Activated CD4-positive, alpha-beta T cell treated with anti-CD3 and anti-CD28 coated beads for 48 hours (primary cell): ENCODE results near the gene OSBPL6.

ENCODE experiments used
- DNase-seq: peaks from one replicate; pipeline ENCODE4 v3.0.0-alpha.2; 2020

OSBPL6 gene

DNA sequence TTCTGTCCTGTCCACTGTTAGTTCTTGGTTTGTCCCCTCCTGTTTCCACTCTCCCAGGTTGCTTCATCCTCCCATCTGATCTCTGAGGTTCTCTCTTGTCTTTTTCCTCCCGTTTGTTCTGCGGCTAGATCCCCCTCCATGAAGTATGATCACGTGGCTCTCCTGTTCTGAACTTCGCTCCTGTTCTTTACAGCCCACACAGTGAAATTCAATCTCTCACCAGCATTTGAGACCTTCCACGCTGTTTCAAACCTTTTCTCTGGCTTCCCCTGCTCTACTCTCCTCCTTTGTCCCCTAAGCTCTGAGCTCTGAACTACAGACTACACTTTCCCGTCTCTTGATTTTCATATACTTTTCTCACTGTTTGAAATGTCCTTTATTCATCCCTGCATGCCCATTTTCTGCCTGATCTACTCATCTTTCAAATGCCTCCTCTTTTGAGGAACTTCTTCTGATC lies 83.5 kb downstream of the OSBPL6 start:
- DNase-seq = no peak

DNA sequence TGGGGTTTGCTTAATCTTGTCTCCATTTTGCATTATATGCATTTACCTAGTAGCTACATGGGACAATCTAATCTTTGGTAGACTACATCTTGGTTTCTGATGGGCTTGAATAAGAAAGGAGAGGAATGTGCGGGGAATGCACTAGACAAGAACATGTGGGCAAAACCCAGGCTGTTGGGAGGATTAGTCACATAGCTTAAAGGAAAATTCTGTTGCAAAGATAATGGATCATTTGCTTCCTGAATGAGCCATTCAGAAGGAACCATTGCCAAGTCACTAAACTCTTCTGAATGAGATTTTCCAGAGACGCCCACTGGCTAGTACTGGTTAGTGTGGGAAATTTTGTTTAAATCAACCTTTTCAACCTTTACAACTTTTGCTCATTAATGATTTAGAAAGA lies 84.8 kb downstream of the OSBPL6 start:
- DNase-seq = no peak

DNA sequence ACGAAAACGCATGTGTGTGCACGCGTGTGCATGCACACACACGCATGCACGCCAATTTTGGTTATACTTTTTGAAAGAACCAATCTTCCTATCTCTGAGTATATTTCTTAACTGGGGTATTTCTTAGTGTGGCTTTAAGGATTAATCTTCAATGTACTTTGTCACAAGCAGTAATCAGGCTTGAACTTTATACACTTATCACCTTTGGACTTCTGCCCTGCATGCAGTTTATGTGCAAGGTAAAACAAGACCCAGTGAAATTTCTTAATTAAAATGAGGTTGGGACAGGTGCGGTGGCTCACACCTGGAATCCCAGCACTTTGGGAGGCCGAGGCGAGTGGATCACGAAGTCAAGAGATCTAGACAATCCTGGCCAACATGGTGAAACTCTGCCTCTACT lies 85.3 kb downstream of the OSBPL6 start:
- DNase-seq = no peak

DNA sequence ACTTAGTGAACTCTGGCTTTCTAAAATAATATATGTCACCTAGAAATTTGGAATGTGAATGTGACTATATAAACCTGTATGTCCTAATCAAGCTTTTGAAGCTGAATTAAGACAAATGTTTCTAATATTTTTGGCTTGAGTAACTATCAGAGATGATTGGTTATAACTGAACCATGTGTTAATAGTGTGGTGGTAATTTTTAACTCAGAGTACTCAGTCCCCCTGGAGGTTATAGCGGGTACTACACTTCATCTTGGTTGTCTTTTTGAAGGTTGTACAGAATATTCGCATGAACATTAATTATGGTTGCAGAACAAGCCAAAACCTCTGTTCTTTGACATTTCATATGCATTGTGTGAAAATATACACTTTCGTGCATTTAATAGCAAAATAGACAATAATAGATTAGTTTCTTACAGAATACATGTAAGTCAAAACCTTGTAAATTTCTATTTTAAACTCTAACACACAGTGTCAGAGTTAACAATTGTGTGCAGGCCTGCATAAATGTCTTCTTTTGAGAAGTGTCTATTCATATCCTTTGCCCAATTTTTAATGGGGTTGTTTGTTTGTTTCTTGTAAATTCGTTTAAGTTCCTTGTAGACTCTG lies 86.0 kb downstream of the OSBPL6 start:
- peak; percentile 43 for DNase-seq

DNA sequence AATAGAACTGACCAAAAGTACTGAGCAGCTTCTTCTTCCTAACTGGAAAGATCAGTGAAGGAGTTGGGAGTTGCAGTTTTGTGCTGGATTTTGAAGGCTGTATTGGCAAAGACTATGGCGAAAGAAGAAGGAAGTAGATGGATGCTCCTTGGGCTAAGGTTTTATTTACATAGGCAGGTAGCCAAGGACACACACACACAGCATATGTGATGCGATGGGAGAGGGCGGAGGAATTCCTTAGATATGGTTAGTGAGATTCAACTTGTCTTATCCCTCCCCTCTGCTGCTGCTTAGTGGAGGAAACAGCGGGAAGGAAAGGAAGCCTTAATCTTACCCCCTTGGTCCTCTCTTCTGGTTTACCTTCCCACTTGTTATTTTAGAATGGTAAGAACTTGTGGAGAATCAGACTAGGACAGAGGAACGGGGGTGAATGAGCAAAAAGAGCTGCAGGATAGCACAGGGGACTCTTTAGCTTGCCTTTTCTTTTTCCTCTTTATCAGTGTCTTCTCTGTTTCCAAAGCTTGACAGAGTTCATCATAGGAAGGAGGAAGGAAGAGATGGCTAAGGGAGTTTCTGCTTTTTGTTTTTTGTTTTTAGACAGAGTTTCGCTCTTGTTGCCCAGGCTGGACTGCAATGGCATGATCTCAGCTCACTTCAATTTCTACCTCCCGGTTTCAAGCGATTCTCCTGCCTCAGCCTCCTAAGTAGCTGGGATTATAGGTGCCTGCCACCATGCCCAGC lies 87.9 kb downstream of the OSBPL6 start:
- no peak for DNase-seq

DNA sequence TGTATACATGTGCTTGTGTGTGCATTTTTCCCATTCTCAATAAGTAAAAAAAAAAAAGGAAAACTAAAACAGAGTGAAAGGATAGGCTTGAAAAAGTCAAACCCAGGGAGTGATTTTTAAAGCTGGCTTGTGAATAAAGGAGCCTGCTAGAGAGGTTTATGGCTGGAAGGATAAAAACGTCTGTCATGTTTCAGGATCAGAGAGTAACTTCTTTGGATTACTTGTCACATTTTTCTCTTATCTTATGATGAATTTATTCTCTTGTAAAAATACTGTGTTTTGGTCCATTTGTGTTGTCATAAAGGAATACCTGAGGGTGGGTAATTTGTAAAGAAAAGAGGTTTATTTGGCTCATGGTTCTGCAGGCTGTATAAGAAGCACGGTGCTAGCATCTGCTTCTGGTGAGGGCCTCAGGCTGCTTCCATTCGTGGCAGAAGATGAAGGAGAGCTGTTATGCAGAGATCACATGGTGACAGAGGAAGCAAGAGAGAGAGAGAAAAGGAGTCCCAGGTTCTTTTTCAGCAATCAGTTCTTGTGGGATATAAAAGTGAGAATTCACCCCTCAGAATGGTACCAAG lies 89.1 kb downstream of the OSBPL6 start:
- DNase-seq = no peak

DNA sequence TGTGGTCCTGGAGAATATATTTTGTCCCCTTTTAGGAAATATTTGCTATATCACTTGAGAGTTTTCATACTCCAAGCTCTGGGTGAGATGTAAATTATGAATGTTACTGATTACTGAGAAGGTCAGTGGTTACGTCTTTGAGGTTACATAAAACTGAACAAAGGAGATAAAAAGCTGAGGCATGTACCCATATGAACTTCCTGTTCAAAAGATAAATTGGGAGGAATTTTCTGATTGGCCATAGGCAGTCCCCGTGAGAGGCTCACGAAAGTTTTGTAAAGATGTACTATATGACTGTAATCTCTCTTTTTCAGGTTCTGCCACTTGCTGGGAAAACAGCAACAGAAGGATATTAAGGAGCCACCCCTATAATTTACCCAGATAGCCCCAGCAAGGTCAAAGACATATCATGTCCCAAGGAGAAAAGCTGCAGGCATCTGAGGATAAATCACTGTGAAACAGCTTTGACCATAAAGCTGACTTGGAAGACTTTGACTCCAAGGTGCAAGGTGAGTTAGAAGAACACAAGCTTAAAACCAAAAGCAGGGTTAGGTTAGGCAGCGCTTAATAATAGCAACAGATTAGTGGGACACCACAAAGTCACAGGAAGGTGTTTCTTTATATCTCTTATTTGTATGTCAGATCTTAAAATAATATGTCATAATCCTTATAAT lies 90.4 kb downstream of the OSBPL6 start:
- no peak for DNase-seq

DNA sequence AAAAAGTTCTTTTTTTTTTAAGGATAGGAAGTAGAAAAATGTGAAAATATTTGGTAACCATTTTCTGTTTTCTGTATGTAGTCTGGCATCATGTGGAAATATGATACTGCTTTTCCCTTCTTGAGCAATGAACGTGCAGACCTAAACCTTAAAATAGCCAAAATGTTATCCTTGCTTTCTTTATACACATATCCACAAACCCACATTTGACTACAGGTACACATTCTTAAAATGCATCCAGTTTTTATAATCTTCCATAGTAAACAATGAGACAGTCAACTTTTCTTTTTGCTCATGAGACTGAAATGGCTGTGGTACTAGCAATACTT lies 90.9 kb downstream of the OSBPL6 start:
- DNase-seq = no peak

DNA sequence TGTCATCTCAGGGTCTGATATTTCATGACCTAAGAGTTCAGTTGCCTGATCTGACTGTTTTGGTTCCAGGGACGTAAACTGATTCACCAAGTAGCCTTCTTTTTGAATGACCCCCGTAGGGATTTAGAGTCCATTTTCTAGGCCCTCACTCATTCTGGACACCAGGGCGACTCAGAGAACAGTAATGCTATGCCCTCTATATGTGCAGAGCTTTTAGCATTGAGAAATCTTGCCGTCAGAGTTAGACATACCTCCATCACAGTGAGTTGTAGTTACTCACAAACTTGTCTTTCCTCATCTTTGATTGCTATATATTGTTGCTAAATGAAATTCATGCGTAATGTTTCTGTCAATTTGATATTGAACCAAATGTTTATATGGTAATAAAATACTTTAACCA lies 92.3 kb downstream of the OSBPL6 start:
- DNase-seq = no peak

DNA sequence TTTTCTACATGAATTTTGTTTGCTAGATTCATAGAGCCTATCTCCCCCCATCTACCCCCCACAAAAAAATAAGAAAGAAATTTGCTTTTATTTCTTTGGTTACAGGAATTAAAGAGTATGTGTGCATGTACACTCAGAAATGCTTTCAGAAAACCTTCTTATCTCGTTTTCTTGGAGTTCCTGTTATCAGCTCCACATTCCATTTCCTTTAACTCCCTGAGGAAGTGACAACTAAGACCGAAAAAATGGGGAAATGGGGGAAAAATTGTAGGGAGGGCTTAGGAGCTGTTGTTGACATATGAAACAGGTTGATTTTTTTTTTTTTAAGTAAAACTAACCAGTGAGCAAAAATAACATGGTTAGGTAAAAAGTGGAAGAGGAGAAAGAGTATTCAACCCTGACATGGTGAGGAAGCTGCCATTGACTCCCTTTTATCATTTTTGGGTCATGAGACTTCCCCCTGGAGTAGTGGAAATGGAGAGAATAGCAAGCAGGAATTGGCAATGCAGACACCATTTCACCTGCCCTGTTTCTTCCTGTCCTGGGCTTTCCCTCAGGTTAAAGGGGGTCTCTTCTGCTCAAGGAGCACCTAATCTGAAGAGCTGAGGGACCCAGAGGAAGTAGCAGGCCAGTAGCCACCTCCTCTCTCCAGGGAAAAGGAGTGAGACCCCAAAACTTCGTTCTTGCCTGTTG lies 93.5 kb downstream of the OSBPL6 start:
- no peak for DNase-seq

DNA sequence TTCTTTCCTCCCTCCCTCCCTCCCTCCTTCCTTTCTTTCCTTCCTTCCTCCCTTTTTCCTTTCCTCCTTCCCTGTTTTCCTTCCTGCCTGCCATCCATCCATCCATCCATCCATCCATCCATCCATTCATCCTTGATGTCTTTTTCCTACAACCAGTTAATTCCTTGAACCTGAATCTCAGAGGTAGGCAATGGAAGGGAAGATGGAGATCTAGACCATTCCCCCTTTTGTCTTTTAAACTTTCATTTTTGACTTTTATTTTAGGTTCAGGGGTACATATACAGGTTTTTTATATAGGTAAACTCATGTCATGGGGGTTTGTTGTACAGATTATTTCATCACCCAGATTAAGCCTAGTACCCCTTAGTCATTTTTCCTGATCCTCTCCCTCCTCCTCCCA lies 97.4 kb downstream of the OSBPL6 start:
- DNase-seq = no peak

DNA sequence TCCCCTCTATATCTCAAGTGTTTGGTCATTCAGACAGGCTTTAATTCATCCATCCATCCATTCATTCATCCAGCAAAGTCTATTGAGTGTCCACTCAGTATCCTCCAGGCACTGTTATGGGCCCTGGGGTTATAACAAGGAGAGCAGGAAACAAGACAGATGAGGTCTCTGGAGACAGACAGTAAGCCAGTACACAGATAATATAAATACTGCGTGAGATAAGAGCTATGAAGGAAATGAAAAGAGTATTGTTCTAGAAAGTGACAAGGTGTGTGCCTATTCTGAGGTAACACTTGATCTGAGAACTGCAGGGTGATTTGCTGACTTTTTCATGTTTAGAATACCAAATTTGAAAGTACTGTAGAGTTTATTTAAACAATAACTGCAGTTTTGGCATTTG lies 98.3 kb downstream of the OSBPL6 start:
- DNase-seq = no peak

DNA sequence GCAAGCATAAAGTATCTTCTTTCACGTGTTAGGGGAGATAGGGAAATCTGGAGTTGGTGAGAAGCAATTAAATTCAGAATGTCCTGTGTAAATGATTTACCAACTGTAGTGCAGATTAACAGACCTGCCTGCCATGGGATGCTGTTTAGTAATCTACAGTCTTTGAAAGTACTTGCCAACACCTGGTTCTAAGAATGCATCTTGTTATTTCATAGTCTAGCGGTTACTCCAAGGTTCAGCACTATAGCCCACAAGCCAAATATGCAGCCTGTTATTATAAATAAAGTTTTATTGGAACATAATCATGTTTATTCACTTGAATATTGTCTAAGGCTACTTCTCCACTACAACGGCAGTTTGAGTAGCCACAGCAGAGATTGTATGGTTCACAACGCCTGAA lies 100.8 kb downstream of the OSBPL6 start:
- DNase-seq = no peak

DNA sequence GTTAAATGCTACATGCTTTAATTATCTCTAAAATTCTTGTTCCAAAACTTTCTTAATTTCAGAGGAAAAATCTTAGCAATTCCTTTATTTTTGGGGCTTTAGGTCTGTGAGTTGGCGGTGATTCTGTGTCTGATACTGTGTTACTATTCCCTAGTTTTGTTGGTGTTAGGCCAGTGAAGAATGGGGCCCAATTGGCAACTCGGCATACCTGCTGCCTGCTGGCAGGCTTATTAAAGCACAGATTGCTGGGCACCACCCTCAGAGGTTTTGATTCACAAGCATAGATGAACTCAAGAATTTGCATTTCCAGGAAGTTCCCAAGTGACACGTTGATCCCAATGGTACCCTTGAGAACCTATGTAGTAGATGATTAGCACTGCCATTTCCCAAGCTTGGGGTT lies 101.6 kb downstream of the OSBPL6 start:
- DNase-seq = no peak

DNA sequence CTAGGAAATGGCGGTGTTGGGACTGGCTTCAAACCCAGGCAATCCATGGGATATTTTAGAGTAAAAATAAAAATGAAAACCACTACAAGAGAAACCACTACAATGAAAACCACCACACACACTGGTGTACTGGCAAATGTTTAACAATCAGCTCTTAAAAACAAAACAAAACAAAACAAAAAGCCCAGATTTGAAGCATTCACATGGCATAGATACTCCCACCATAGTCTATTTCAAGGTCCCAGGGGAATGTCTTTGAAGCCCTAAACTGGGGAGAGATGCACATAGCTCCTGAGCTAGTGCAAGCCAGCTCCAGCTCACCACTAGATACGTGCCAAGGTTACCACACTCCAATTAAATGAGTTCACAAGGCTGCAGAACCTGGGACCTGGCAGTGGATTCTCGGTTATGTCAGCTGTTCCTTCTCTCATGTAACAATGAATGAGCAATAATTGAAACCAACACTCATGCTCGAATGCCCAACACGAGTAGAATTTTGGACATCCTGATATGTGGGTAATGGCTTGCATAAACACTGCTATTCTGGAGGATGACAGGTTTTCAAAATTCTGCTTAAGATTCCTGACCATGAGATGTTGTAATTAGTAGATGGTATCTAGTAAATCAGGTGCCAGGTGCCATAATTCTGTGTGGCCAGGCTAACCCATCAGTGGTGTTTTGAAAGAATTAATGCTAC lies 102.2 kb downstream of the OSBPL6 start:
- no peak for DNase-seq

DNA sequence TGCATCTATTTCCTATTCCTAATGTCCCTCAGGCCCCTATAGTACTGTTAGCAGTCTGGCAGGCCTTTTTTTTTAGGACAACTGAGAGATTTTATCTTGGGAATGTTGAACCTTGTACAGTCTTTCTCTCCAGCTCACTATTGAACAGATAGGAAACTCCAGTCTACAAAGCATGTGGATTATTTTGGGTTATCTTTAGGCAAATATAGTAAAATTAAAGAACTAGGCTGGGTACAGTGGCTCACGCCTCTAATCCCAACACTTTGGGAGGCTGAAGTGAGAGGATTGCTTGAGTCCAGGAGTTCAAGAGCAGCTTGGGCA lies 102.7 kb downstream of the OSBPL6 start:
- DNase-seq = no peak

DNA sequence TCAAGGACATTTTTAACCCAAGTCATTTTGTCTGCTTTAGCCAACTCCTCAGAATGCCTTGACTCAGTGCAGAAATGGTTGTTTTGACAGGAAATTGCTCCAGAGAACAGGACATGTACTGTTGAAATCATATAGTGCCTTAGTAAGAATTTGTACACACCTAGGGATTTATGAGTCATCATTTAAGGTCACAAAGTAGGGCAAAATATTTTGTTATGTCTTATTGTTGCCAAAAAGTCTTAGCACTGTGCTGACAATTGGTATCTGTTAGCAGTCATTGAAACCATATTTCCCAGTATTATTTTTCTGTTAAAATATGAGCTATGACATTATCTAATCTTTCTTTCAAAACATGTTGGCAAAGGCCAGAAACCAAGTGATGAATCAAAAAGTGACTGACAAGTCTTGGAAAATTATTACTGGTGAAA lies 104.5 kb downstream of the OSBPL6 start:
- no peak for DNase-seq

DNA sequence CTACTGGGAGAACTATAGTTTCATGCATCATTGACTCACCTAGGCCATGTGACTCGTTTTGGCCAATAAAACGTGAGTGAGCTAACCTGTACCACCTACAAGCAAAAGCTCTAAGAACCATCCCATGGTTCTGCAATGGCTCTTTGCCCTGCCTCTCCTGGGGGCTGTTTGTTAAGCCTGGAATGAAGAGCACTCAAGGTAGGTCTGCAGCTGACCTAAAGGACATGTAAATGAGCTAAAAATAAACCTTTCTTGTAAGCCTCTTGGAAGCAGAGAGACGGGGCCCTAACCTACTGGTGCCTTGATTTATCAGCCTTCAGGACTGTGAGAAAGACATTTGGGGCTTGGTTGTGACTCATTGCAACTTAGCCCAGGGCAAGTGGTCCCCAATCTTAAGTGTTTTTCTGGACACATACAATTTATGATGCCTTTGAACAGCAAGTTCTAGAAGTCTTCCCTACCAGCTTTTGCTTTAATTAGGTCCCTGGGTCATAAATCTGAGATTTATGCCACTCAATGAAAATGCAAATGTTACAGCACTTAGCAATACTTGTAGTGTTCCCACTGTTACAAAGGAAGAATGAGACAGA lies 107.4 kb downstream of the OSBPL6 start:
- DNase-seq = peak; percentile 6

DNA sequence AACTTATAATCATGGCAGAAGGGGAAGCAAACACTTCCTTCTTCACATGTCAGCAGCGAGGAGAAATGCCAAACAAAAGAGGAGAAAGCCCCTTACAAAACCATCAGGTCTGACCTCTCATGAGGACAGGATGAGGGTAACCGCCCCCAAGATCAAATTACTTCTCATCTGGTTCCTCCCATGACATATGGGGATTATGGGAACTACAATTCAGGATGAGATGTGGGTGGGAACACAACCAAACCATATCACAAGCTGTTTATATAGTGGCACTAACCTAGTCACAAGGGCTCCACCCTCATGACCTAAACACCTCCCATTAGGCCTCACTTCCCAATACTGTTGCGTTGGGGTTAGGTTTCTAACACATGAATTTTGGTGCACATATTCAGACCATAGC lies 110.0 kb downstream of the OSBPL6 start:
- no peak for DNase-seq

DNA sequence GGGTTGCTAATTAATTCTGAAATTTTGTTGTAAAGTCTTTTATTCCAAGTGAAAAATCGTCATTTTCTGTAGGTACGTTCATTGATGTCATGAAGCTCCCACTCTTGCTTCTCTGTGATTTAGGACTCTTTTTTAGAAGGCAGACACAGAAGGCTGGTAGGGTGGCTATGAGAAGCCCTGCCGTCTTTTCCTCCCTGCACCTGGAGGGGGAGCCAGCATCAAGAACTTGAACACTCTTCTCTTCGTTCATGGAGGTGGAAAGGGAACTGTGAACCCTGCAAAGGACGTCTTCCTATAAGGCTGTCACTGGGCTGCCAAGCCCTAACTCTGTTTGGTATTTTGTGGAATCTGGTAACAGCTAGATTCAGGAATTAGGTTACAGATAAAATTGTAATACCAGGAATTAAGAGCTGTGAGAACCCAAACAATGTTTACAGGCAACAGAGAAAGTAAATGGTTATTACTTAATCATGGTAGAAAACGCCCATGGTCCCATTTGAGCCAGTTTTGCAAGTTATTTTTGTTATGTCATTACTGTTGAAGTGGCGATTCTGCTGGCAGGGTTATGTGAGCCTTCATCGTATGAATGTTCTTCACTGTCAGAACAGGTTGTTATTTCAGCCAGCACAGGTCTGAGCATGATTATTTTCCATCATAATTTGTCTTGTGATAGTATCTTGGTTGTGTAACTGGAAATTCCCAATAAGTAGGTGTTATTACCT lies 112.2 kb downstream of the OSBPL6 start:
- peak; percentile 54 for DNase-seq

DNA sequence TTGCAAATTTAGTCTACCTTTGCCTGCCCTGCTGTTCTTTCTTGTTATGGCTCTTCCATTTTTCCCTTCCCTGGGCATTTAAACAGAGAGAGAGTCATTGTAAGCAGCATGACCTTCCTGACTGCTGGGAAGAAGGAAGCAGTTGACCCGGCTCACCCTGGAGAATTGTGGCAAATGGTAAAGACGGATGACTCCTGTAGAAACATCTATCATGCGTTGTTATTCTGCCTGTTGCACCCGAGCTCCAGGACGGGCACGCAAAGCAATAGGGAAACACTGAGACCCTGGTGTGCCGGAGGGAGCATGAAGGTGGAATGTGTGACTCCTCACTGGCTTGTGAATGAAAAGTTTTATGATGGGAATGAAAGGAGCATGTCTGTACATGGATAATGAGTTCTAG lies 113.3 kb downstream of the OSBPL6 start:
- DNase-seq = no peak

DNA sequence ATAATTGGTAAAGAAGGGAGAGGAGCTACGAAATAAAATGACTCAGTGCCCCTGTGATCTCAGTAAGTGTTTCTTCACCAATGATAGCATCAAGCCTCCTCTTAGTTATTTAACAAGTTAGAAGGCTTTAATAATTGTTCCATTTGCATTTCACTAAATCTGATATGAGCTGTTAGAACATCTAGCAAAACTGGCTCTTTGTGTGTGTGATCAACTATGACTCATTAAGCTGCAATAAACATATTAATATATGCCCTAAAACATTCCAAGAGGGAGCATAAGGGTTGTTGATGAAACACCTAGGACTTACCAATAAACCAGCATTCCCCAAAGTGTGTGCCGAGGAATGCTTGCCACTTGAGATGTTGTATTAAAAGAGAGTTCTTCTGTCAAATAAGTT lies 115.2 kb downstream of the OSBPL6 start:
- DNase-seq = no peak
